Testis (tissue), 3 donors: ENCODE measurements around the gene LGALSL. TPM values are rescaled to one million over a fixed set of nuclear protein-coding genes. Genes with fewer than 3 reads are reported as not detected.

Experiments used
- DNase-seq: peaks from one replicate; pipeline ENCODE4 v3.0.0-alpha.2; 2019
- H3K27ac ChIP-seq, 2 donors: fragments of 200-600 bp; sonication (generic); one replicate each; pipeline ENCODE4 v1.5.1; 2019
- H3K27me3 ChIP-seq: fragments of 200-600 bp; sonication (generic); one replicate; pipeline ENCODE4 v1.5.1; 2019
- H3K36me3 ChIP-seq: fragments of 200-600 bp; sonication (generic); one replicate; pipeline ENCODE4 v1.5.1; 2017; ENCODE audit warnings: low read depth; ENCODE audit errors: missing control alignments
- H3K4me1 ChIP-seq: fragments of 200-600 bp; sonication (generic); one replicate; pipeline ENCODE4 v1.5.1; 2019
- H3K4me3 ChIP-seq, 2 donors: fragments of 200-600 bp; sonication (generic); one replicate each; pipeline ENCODE4 v1.5.1; 2017 to 2019
- H3K9me3 ChIP-seq: fragments of 200-600 bp; sonication (generic); one replicate; pipeline ENCODE4 v1.5.1; 2017
- POLR2A ChIP-seq: fragments of 450-650 bp; IDR thresholded peaks from one replicate; pipeline ENCODE4 v1.6.1; 2017; ENCODE audit warnings: antibody characterized with exemption, mild to moderate bottlenecking, moderate library complexity
- WGBS, 2 donors: methylation state at CpG; one replicate each; pipeline ENCODE4 v1.1.5; 2018; 5-methylcytosine and 5-hydroxymethylcytosine counted together
- intact Hi-C: fragments of 100-400 bp; cut with DNase I; formaldehyde crosslinking; loops from one replicate; pipeline ENCODE4 v1.15.1; 2023; ENCODE audit warnings: low total_unique reads
- polyA plus RNA-seq: library from polyadenylated mRNA; stranded (reverse); fragments of 350-450 nt; fragmentation: Illumina TruSeq; extraction: RNeasy Lipid Tissue Mini Kit (QIAGEN cat#74804); gene quantifications from one replicate; pipeline ENCODE4 v1.2.3, GENCODE V29; 2014; ENCODE audit warnings: low read depth, low replicate concordance; ENCODE audit not compliant: insufficient read depth
- total RNA-seq, 2 donors: library from RNA; depleted of rRNA; stranded (reverse); fragments of >200 nt; gene quantifications; one replicate each; pipeline ENCODE4 v1.2.3, GENCODE V29; 2016
- TF ChIP-seq, protein P1 (sequence below), 3 experiments: fragments of 450-650 bp in 2 of 3; fragments of 200-600 bp in 1 of 3; sonication (generic) in 1 of 3; IDR thresholded peaks; one replicate each; pipeline ENCODE4 v1.5.1; 2016 to 2019; ENCODE audit warnings: antibody characterized with exemption in 3 of 3, mild to moderate bottlenecking in 2 of 3, moderate library complexity in 1 of 3

Gene LGALSL
- total and polyA plus RNA-seq, 3 donors from 2014 or later = 10.8 to 13.4 (median 11.3) TPM

DNA sequence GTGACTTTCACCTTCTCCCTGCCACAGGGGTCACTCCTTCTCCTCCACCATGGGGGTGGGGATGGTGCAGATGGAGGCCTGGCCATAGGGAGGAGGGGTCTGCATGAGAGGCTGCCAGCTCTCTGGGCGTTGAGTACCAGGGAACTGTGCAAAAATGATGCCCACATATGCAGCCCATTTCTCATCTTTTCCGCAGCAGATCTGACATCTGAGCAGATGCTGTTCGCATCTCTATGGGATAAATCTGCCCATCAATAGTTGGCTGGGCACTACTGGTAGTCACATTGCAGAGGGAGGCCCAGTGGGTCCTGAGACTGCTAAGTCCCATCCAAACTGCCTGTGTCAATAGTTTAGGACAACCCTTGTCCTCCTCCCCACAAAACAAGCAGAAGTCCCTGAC is 45.9 kb upstream of the LGALSL start:
- Histone ChIP-seq H3K9me3 (no peaks in the 10 kb centered on the region), H3K27me3 (no peaks in the 10 kb centered on the region), H3K27ac (no peak overlapping the region), H3K4me3 (no peak overlapping the region), H3K36me3 (no peaks in the 10 kb centered on the region), H3K4me1 (peaks cover 31% of the 10 kb centered on the region)
- intact Hi-C loops = no loop called here
- DNase-seq = no peak
- TF ChIP-seq, protein P1, sequence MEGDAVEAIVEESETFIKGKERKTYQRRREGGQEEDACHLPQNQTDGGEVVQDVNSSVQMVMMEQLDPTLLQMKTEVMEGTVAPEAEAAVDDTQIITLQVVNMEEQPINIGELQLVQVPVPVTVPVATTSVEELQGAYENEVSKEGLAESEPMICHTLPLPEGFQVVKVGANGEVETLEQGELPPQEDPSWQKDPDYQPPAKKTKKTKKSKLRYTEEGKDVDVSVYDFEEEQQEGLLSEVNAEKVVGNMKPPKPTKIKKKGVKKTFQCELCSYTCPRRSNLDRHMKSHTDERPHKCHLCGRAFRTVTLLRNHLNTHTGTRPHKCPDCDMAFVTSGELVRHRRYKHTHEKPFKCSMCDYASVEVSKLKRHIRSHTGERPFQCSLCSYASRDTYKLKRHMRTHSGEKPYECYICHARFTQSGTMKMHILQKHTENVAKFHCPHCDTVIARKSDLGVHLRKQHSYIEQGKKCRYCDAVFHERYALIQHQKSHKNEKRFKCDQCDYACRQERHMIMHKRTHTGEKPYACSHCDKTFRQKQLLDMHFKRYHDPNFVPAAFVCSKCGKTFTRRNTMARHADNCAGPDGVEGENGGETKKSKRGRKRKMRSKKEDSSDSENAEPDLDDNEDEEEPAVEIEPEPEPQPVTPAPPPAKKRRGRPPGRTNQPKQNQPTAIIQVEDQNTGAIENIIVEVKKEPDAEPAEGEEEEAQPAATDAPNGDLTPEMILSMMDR (IDR thresholded peaks at IDR 0.05) = no peak
- TF ChIP-seq POLR2A = no peak
- 97 to 100% methylated on average over 3 of the region's 3 CpGs for WGBS, 2 donors

DNA sequence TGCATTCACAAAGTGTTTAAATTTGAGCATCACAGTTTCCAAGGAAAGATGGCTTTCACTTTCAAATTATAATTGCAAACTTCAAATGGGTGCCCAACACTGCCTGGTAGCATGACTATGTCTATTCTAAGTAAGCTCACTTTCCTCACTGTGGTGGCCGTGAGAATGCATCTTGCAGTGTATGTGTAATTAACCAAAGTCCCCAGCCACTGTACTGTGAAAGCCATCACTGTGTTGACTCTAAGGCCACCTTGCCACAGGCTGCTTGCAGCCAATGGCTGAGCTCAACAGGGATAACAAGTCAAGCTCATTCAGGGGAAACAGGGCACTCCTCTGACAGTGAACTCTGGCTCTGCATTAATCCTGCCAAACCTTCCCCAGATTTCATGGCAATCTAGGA is 43.3 kb upstream of the LGALSL start:
- Histone ChIP-seq H3K4me1 (peaks cover 6% of the 10 kb centered on the region), H3K4me3 (no peak overlapping the region), H3K36me3 (no peaks in the 10 kb centered on the region), H3K9me3 (no peaks in the 10 kb centered on the region), H3K27ac (no peak overlapping the region), H3K27me3 (no peaks in the 10 kb centered on the region)
- TF ChIP-seq POLR2A = no peak
- TF ChIP-seq, protein P1 (IDR thresholded peaks at IDR 0.05) = no peak
- intact Hi-C loops = no loop called here
- no peak for DNase-seq
- WGBS, 2 donors = 89 to 90% methylated on average over 1 of the region's 1 CpG

DNA sequence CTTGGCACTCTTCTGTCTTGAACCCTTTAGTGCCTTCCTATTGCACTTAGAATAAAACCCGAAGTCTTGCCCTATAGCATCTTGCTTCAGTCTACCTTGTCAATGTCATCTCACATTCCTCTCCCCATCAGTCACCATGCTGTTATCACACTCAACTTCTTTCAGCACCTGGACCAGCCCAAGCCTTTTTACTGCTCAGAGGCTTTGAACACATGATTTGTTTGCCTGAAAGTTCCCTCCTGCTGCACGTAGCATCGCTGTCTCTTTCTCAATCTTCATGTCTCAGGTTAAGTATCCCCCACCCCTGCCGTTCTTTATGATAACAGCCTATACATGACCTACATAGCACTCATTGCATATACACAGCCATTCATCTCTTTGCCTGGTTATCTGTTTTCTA is 41.3 kb upstream of the LGALSL start:
- Histone ChIP-seq H3K4me3 (no peak overlapping the region), H3K4me1 (no peaks in the 10 kb centered on the region), H3K36me3 (no peaks in the 10 kb centered on the region), H3K9me3 (no peaks in the 10 kb centered on the region), H3K27ac (no peak overlapping the region), H3K27me3 (no peaks in the 10 kb centered on the region)
- no peak for DNase-seq
- TF ChIP-seq, protein P1 (IDR thresholded peaks at IDR 0.05) = no peak
- TF ChIP-seq POLR2A = no peak
- WGBS, 2 donors = 91 to 95% methylated on average over 4 of the region's 4 CpGs
- intact Hi-C loops = no loop called here

DNA sequence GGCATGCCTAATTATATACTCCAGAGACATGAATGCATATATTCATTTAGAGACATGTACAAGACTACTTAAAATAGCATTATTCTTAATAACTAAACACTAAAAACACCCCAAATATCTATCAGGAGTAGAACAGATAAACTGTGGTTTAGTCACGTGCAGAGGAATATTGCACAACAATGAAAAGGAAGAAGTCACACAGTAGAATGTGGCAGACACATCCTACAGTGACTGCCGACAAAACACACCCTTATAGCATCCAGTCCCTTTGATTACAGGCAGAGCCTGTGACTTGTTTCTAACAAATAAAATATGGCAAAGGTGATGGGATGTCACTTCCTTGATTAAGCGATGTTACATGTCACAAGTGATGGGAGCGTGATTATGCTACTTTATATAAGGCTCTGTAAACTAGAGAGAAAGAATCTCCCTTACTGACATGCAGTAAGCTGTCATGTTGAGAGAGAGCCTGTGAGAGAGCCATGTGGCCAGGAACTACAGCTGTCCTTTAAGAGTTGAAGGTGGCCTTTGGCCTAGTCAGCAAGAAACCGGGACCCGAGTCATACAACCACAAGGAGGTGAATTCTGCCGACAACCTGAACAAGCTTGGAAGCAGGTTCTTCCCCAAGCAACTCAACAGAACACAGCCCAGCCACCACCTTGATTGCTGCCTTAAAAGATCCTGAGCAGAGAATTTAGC is 39.1 kb upstream of the LGALSL start:
- 88 to 97% methylated on average over 7 of the region's 7 CpGs for WGBS, 2 donors
- no peak overlapping the region for H3K4me3 ChIP-seq
- TF ChIP-seq, protein P1 (IDR thresholded peaks at IDR 0.05) = no peak
- no peak for TF ChIP-seq POLR2A
- intact Hi-C loops = no loop called here
- H3K27me3 ChIP-seq = no peaks in the 10 kb centered on the region
- no peaks in the 10 kb centered on the region for H3K4me1 ChIP-seq
- H3K9me3 ChIP-seq = no peaks in the 10 kb centered on the region
- H3K27ac ChIP-seq = no peak overlapping the region
- no peak for DNase-seq
- H3K36me3 ChIP-seq = no peaks in the 10 kb centered on the region

DNA sequence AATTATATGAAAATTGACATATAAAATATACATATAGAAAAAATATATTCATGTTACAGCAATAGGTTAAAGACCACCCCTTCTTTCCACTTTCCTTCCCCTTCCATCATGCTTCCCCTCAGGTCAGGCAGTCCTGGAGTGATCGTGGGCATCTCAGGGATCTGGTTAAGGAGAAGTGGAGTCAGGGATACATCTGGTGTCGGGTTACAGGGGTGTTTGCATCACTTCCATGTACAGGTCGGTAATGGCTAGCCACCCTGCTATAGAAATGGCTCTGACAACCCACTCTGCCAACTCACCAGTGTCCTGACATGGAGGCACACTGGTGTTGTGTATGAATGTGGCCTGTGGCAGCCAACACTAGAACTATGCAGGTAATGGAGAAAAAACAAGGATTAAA is 36.3 kb upstream of the LGALSL start:
- DNase-seq = no peak
- H3K9me3 ChIP-seq = no peaks in the 10 kb centered on the region
- no peaks in the 10 kb centered on the region for H3K36me3 ChIP-seq
- H3K4me1 ChIP-seq = no peaks in the 10 kb centered on the region
- no peak overlapping the region for H3K27ac ChIP-seq
- intact Hi-C loops = no loop called here
- TF ChIP-seq, protein P1 (IDR thresholded peaks at IDR 0.05) = no peak
- no peak for TF ChIP-seq POLR2A
- no peak overlapping the region for H3K4me3 ChIP-seq
- WGBS, 2 donors = 86 to 90% methylated on average over 3 of the region's 3 CpGs
- H3K27me3 ChIP-seq = no peaks in the 10 kb centered on the region
